Activated CD8-positive, alpha-beta memory T cell treated with anti-CD3 and anti-CD28 coated beads for 4 hours (primary cell): ENCODE measurements around the gene TRIM46.
A peak's percentile ranks its signal among the peaks of the same experiment; 100 is the strongest.

Experiments
- DNase-seq, 2 donors: peaks; one replicate each; pipeline ENCODE4 v3.0.0-alpha.2; 2020; ENCODE audit warnings: low read depth in 2 of 2

Gene TRIM46

GRCh38 chr1:155173478-155174323 is at the start of gene TRIM46:
Gene TRIM46 (plus strand): TSS chr1:155173849. CDS start chr1:155173967, 118 bp downstream.
- DNase-seq, result peak in 1 of 2 donors; percentile 51

GRCh38 chr1:155124503-155125463 is 48.9 kb upstream of the TRIM46 start:
- no peak for DNase-seq

- DNase-seq, result no peak
Measured at GRCh38 chr1:155125511-155125945, 48.1 kb upstream of the TRIM46 start.

- no peak for DNase-seq
Measured at GRCh38 chr1:155125946-155126555, 47.6 kb upstream of the TRIM46 start.

- DNase-seq, result no peak
Measured at GRCh38 chr1:155126556-155127104, 47.0 kb upstream of the TRIM46 start.

GRCh38 chr1:155127105-155127966 is 46.3 kb upstream of the TRIM46 start, which contains the start of gene EFNA1:
Gene EFNA1 (plus strand): TSS chr1:155127876. CDS start chr1:155127978, 102 bp downstream.
- DNase-seq, result no peak

- DNase-seq, result no peak
Measured at GRCh38 chr1:155127967-155128754, 45.5 kb upstream of the TRIM46 start.

- DNase-seq, result no peak
Measured at GRCh38 chr1:155128755-155129473, 44.7 kb upstream of the TRIM46 start.

- DNase-seq, result no peak
Measured at GRCh38 chr1:155130272-155131006, 43.2 kb upstream of the TRIM46 start.

- DNase-seq, result no peak
Measured at GRCh38 chr1:155131285-155131684, 42.4 kb upstream of the TRIM46 start.

- no peak for DNase-seq
Measured at GRCh38 chr1:155131856-155132255, 41.8 kb upstream of the TRIM46 start.

GRCh38 chr1:155133799-155134281 is 39.8 kb upstream of the TRIM46 start:
- DNase-seq, result no peak

- DNase-seq, result no peak
Measured at GRCh38 chr1:155134322-155134721, 39.3 kb upstream of the TRIM46 start.

- peak in 1 of 2 donors; percentile 45 for DNase-seq
Measured at GRCh38 chr1:155134880-155135414, 38.7 kb upstream of the TRIM46 start.

GRCh38 chr1:155135415-155136028 is 38.1 kb upstream of the TRIM46 start, which contains the start of gene SLC50A1:
Gene SLC50A1 (plus strand): TSS chr1:155135852. CDS start chr1:155135912, 60 bp downstream.
- peak; percentile 84 for DNase-seq

- no peak for DNase-seq
Measured at GRCh38 chr1:155136748-155137147, 36.9 kb upstream of the TRIM46 start.
